Tongue (tissue), 2 donors: ENCODE measurements around the gene SPRR2B. TPM values are rescaled to one million over a fixed set of nuclear protein-coding genes. Genes with fewer than 3 reads are reported as not detected.
"Not testable (repeated sequence)": the region's sequence is repeated elsewhere in the genome, so short reads cannot be mapped to it uniquely, and the experiment has no call there.

ENCODE experiments used
- DNase-seq: peaks from one replicate; pipeline ENCODE4 v3.0.0-alpha.2; 2015
- total RNA-seq: library from RNA; depleted of rRNA; stranded (reverse); fragments of >200 nt; gene quantifications from one replicate; pipeline ENCODE4 v1.2.3, GENCODE V29; 2014

Gene SPRR2B
- not detected for total RNA-seq

- DNase-seq, result no peak
These were observed at the start of gene SPRR2B for GRCh38 chr1:153071511-153071910. Gene SPRR2B, minus strand, starts transcription at chr1:153071611. Its CDS starts 772 bp downstream, at chr1:153070839.

GRCh38 chr1:153120945-153121344, 49.5 kb upstream of the SPRR2B start:
- DNase-seq, result no peak

GRCh38 chr1:153119491-153119971, 48.1 kb upstream of the SPRR2B start:
- DNase-seq, result peak; percentile 11

- not testable (repeated sequence) for DNase-seq
These were observed 43.9 kb upstream of the SPRR2B start for GRCh38 chr1:153115264-153115663.

GRCh38 chr1:153113416-153113815, 42.0 kb upstream of the SPRR2B start, which contains the start of gene SPRR2F:
Gene SPRR2F, minus strand, starts transcription at chr1:153113516. Its CDS starts 783 bp downstream, at chr1:153112733.
- no peak for DNase-seq

- not testable (repeated sequence) for DNase-seq
These were observed 41.0 kb upstream of the SPRR2B start for GRCh38 chr1:153112454-153112853.

GRCh38 chr1:153100245-153100644, 28.8 kb upstream of the SPRR2B start:
- no peak for DNase-seq

GRCh38 chr1:153099461-153100045, 28.1 kb upstream of the SPRR2B start:
- no peak for DNase-seq

GRCh38 chr1:153095764-153096163, 24.4 kb upstream of the SPRR2B start:
- no peak for DNase-seq

GRCh38 chr1:153094426-153094825, 23.0 kb upstream of the SPRR2B start, which contains the start of gene SPRR2E:
Gene SPRR2E, minus strand, starts transcription at chr1:153094526. Its CDS starts 775 bp downstream, at chr1:153093751.
- DNase-seq, result no peak

- DNase-seq, result no peak
These were observed 16.2 kb upstream of the SPRR2B start for GRCh38 chr1:153087652-153088051.

- DNase-seq, result no peak
These were observed 10.3 kb upstream of the SPRR2B start for GRCh38 chr1:153081736-153082135.

GRCh38 chr1:153072806-153073726, 1.7 kb upstream of the SPRR2B start:
- DNase-seq, result no peak

- no peak for DNase-seq
These were observed 1.2 kb downstream of the SPRR2B start for GRCh38 chr1:153070243-153070642.

- DNase-seq, result no peak
These were observed 12.3 kb downstream of the SPRR2B start for GRCh38 chr1:153058826-153059784.

GRCh38 chr1:153058154-153058553, 13.3 kb downstream of the SPRR2B start:
- no peak for DNase-seq

GRCh38 chr1:153057375-153057774, 14.0 kb downstream of the SPRR2B start, which contains the start of gene SPRR2A:
Gene SPRR2A, minus strand, starts transcription at chr1:153057512. Its CDS starts 777 bp downstream, at chr1:153056735.
- no peak for DNase-seq

- not testable (repeated sequence) for DNase-seq
These were observed 15.3 kb downstream of the SPRR2B start for GRCh38 chr1:153056111-153056510.

- DNase-seq, result no peak
These were observed 22.2 kb downstream of the SPRR2B start for GRCh38 chr1:153049211-153049610.

GRCh38 chr1:153040950-153041631, 30.3 kb downstream of the SPRR2B start, which contains the start of gene SPRR2D:
Gene SPRR2D, minus strand, starts transcription at chr1:153041120. Its CDS starts 774 bp downstream, at chr1:153040346.
- DNase-seq, result no peak

- no peak for DNase-seq
These were observed 36.2 kb downstream of the SPRR2B start for GRCh38 chr1:153035211-153035610.
